GM18517 (cell line): ENCODE data around the gene CD84.
"Not testable (repeated sequence)": the region's sequence is repeated elsewhere in the genome, so short reads cannot be mapped to it uniquely, and the experiment has no call there.

Experiments used
- ATAC-seq: cut with Tn5 transposase; IDR thresholded peaks from one replicate; pipeline ENCODE4 v1.9.1; 2021; ENCODE audit warnings: mild to moderate bottlenecking, moderate library complexity; ENCODE audit not compliant: unreplicated experiment

Gene CD84

GRCh38 chr1:160542303-160542945, 36.9 kb downstream of the CD84 start:
- no peak for ATAC-seq

- no peak for ATAC-seq
Measured at GRCh38 chr1:160541622-160542302, 37.5 kb downstream of the CD84 start.

- ATAC-seq, result no peak
Measured at GRCh38 chr1:160540859-160541233, 38.5 kb downstream of the CD84 start.

- peak; percentile 90 for ATAC-seq
Measured at GRCh38 chr1:160539990-160540858, 39.1 kb downstream of the CD84 start.

- ATAC-seq, result no peak
Measured at GRCh38 chr1:160539684-160539989, 39.7 kb downstream of the CD84 start.

- ATAC-seq, result no peak
Measured at GRCh38 chr1:160538985-160539651, 40.2 kb downstream of the CD84 start.

GRCh38 chr1:160537714-160538665, 41.3 kb downstream of the CD84 start:
- no peak for ATAC-seq

GRCh38 chr1:160534823-160535605, 44.3 kb downstream of the CD84 start:
- no peak for ATAC-seq

GRCh38 chr1:160532557-160532813, 46.8 kb downstream of the CD84 start:
- ATAC-seq, result not testable (repeated sequence)

- ATAC-seq, result not testable (repeated sequence)
Measured at GRCh38 chr1:160531809-160532556, 47.3 kb downstream of the CD84 start.

GRCh38 chr1:160529401-160529952, 49.8 kb downstream of the CD84 start:
- ATAC-seq, result not testable (repeated sequence)

GRCh38 chr1:160523789-160524188, 55.5 kb downstream of the CD84 start:
- not testable (repeated sequence) for ATAC-seq

GRCh38 chr1:160522622-160523345, 56.5 kb downstream of the CD84 start, which contains the start of gene SLAMF6:
TSS of gene SLAMF6 (minus strand) at chr1:160523255. CDS start at chr1:160523192, 63 bp downstream.
- ATAC-seq, result no peak

- no peak for ATAC-seq
Measured at GRCh38 chr1:160522136-160522535, 57.2 kb downstream of the CD84 start.

GRCh38 chr1:160521554-160521953, 57.7 kb downstream of the CD84 start:
- no peak for ATAC-seq

GRCh38 chr1:160520999-160521398, 58.3 kb downstream of the CD84 start:
- peak; percentile 44 for ATAC-seq

GRCh38 chr1:160520582-160520981, 58.7 kb downstream of the CD84 start:
- ATAC-seq, result no peak
